GM06990 (cell line): Measurements from ENCODE around the gene TANC1.

Experiments
- DNase-seq: peaks from one replicate; pipeline ENCODE4 v3.0.0-alpha.2; 2011; ENCODE audit not compliant: insufficient read length; ENCODE audit errors: extremely low read depth
- H3K27me3 ChIP-seq: replicated peaks from 2 replicates; pipeline ENCODE4 v1.6.0; 2011; ENCODE audit warnings: low read length; ENCODE audit not compliant: control insufficient read depth, insufficient read depth
- H3K36me3 ChIP-seq: 2 replicates; pipeline ENCODE4 v1.5.1; 2011; ENCODE audit warnings: low read length; ENCODE audit not compliant: control insufficient read depth, insufficient read depth
- H3K4me3 ChIP-seq: replicated peaks from 2 replicates; pipeline ENCODE4 v1.5.1; 2011; ENCODE audit warnings: low read depth, mild to moderate bottlenecking, control low read depth, low read length
- CTCF ChIP-seq: IDR thresholded peaks from 2 replicates; pipeline ENCODE4 v1.5.1; 2011; ENCODE audit warnings: low read length, control low read depth, mild to moderate bottlenecking, inconsistent platforms; ENCODE audit not compliant: insufficient read depth, poor library complexity, severe bottlenecking

Gene TANC1

GRCh38 chr2:159013103-159013502 lies 44.7 kb downstream of the TANC1 start:
- no peak for DNase-seq
- TF ChIP-seq CTCF = no peak
- Histone ChIP-seq H3K4me3 (no peak overlapping the region), H3K36me3 (no peaks in the 10 kb centered on the region; the same call in 1 of the 2 replicates), H3K27me3 (no peaks in the 10 kb centered on the region)

- DNase-seq = no peak
- no peak for TF ChIP-seq CTCF
- Histone ChIP-seq H3K36me3 (no peaks in the 10 kb centered on the region; the same call in 1 of the 2 replicates), H3K27me3 (no peaks in the 10 kb centered on the region), H3K4me3 (no peak overlapping the region)
These were observed 46.7 kb downstream of the TANC1 start for GRCh38 chr2:159015174-159015573.

DNA sequence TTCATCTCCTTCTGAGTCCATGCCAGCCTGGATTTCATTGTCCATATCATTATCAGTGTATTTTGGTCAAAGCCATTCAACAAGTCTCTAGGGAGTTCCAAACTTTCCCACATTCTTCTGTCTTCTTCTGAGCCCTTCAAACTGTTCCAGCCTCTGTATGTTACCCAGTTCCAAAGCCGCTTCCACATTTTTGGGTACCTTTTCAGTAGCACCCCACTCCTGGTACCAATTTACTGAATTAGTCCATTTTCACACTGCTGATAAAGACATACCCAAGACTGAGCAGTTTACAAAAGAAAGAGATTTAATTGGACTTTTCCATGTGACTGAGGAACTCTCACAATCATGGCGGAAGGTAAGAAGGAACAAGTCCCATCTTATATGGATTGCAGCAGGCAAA lies 47.4 kb downstream of the TANC1 start:
- DNase-seq = no peak
- no peaks in the 10 kb centered on the region for H3K27me3 ChIP-seq
- no peak overlapping the region for H3K4me3 ChIP-seq
- no peak for TF ChIP-seq CTCF
- H3K36me3 ChIP-seq = no peaks in the 10 kb centered on the region; the same call in 1 of the 2 replicates

- Histone ChIP-seq H3K36me3 (no peaks in the 10 kb centered on the region; the same call in 1 of the 2 replicates), H3K27me3 (no peaks in the 10 kb centered on the region), H3K4me3 (no peak overlapping the region)
- DNase-seq = no peak
- TF ChIP-seq CTCF = no peak
These were observed 49.4 kb downstream of the TANC1 start for GRCh38 chr2:159017837-159018236.

- Histone ChIP-seq H3K27me3 (no peaks in the 10 kb centered on the region), H3K36me3 (no peaks in the 10 kb centered on the region; the same call in 1 of the 2 replicates), H3K4me3 (no peak overlapping the region)
- no peak for TF ChIP-seq CTCF
- DNase-seq = no peak
These were observed 50.6 kb downstream of the TANC1 start for GRCh38 chr2:159019021-159019420.

- no peak for TF ChIP-seq CTCF
- no peaks in the 10 kb centered on the region for H3K27me3 ChIP-seq
- no peaks in the 10 kb centered on the region for H3K36me3 ChIP-seq
- no peak overlapping the region for H3K4me3 ChIP-seq
- no peak for DNase-seq
These were observed 53.6 kb downstream of the TANC1 start for GRCh38 chr2:159022019-159022418.
